IMR-90 (cell line): ENCODE measurements around the gene TBXT. TPM values are rescaled to one million over a fixed set of nuclear protein-coding genes. Genes with fewer than 3 reads are reported as not detected.

Source experiments
- ATAC-seq: fragments of 200-7000 bp; cut with Tn5 transposase; 2 replicates; pipeline ENCODE4 v1.9.1; 2020; ENCODE audit warnings: low read depth, mild to moderate bottlenecking, moderate library complexity
- BruUV-seq: library from RNA; stranded (reverse); fragments of 400-500 nt; replicated peaks from 2 replicates; lab custom pipeline; 2021; lab: Mats Ljungman, UMichigan
- CTCF ChIA-PET: fragments of 300-600 bp; formaldehyde crosslinking; extraction: SDS; loops from one replicate; lab custom pipeline; 2021; ENCODE audit warnings: antibody characterized with exemption; lab: Yijun Ruan, JAX
- POLR2A ChIA-PET: fragments of 300-600 bp; sonication (Branson Sonifier 250); formaldehyde crosslinking; loops from one replicate; lab custom pipeline; 2022; ENCODE audit warnings: antibody characterized with exemption; ENCODE audit not compliant: unreplicated experiment; lab: Charles Lee
- DNase-seq: peaks from one replicate; pipeline ENCODE4 v3.0.0; 2013
- H2AFZ ChIP-seq: replicated peaks from 2 replicates; pipeline ENCODE3; 2013; ENCODE audit warnings: low read length, mild to moderate bottlenecking; ENCODE audit not compliant: poor library complexity
- H2AK5ac ChIP-seq: 2 replicates; pipeline ENCODE4 v1.6.1; 2013; ENCODE audit warnings: low read depth, low read length, inconsistent platforms
- H2AK9ac ChIP-seq: replicated peaks from 2 replicates; pipeline ENCODE3; 2013; ENCODE audit warnings: mild to moderate bottlenecking, low read depth, low read length, moderate library complexity; ENCODE audit not compliant: poor library complexity
- H2BK120ac ChIP-seq: 2 replicates; pipeline ENCODE4 v1.6.1; 2013; ENCODE audit warnings: low read depth, low read length, inconsistent platforms
- H2BK15ac ChIP-seq: 3 replicates; pipeline ENCODE4 v1.6.1; 2013; ENCODE audit warnings: low read depth, low read length, inconsistent platforms
- H2BK20ac ChIP-seq: 2 replicates; pipeline ENCODE4 v1.6.1; 2013; ENCODE audit warnings: low read depth, mild to moderate bottlenecking, inconsistent platforms, low read length, moderate library complexity
- H2BK5ac ChIP-seq: 2 replicates; pipeline ENCODE4 v1.6.1; 2013; ENCODE audit warnings: mild to moderate bottlenecking, low read depth, low read length, inconsistent platforms; ENCODE audit not compliant: poor library complexity, severe bottlenecking
- H3K14ac ChIP-seq: replicated peaks from 2 replicates; pipeline ENCODE4 v1.6.1; 2013; ENCODE audit warnings: low read depth, low read length, inconsistent platforms
- H3K18ac ChIP-seq: 2 replicates; pipeline ENCODE4 v1.6.1; 2013; ENCODE audit warnings: low read depth, low read length, control low read depth
- H3K23ac ChIP-seq: 2 replicates; pipeline ENCODE4 v1.6.1; 2013; ENCODE audit warnings: low read depth, low read length, inconsistent platforms
- H3K27ac ChIP-seq: 2 replicates; pipeline ENCODE4 v1.5.1; 2013; ENCODE audit warnings: mild to moderate bottlenecking, control low read depth, low read length; ENCODE audit not compliant: insufficient read depth
- H3K27me3 ChIP-seq: 2 replicates; pipeline ENCODE4 v1.6.1; 2013; ENCODE audit warnings: low read length; ENCODE audit not compliant: control insufficient read depth, insufficient read depth
- H3K36me3 ChIP-seq: 2 replicates; pipeline ENCODE4 v1.6.1; 2013; ENCODE audit warnings: low read length, mixed read lengths; ENCODE audit not compliant: control insufficient read depth, insufficient read depth
- H3K4ac ChIP-seq: 2 replicates; pipeline ENCODE4 v1.6.1; 2013; ENCODE audit warnings: low read depth, low read length, inconsistent platforms
- H3K4me1 ChIP-seq: 2 replicates; pipeline ENCODE4 v1.6.1; 2013; ENCODE audit warnings: low read length, mixed read lengths; ENCODE audit not compliant: control insufficient read depth, insufficient read depth
- H3K4me2 ChIP-seq: 2 replicates; pipeline ENCODE4 v1.6.1; 2013; ENCODE audit warnings: low read depth, mild to moderate bottlenecking, control low read depth, low read length, moderate library complexity
- H3K4me3 ChIP-seq: 2 replicates; pipeline ENCODE4 v1.5.1; 2013; ENCODE audit warnings: low read depth, mild to moderate bottlenecking, control low read depth, low read length, moderate library complexity; ENCODE audit not compliant: insufficient read depth
- H3K56ac ChIP-seq: 2 replicates; pipeline ENCODE4 v1.6.1; 2013; ENCODE audit warnings: low read length, inconsistent platforms; ENCODE audit not compliant: insufficient read depth; ENCODE audit errors: extremely low read depth
- H3K79me1 ChIP-seq, 2 experiments: 2 replicates each; pipeline ENCODE4 v1.6.1; 2013; ENCODE audit warnings: low read length in 2 of 2, inconsistent platforms in 1 of 2, low read depth in 1 of 2
- H3K9ac ChIP-seq: 2 replicates; pipeline ENCODE4 v1.6.1; 2013; ENCODE audit warnings: low read depth, low read length, control low read depth
- H3K9me1 ChIP-seq: 2 replicates; pipeline ENCODE4 v1.6.1; 2013; ENCODE audit warnings: low read length, inconsistent platforms; ENCODE audit not compliant: insufficient read depth
- H3K9me3 ChIP-seq: 2 replicates; pipeline ENCODE4 v1.6.1; 2013; ENCODE audit warnings: low read length; ENCODE audit not compliant: control insufficient read depth, insufficient read depth
- H4K20me1 ChIP-seq: 2 replicates; pipeline ENCODE4 v1.6.1; 2013; ENCODE audit warnings: low read length, inconsistent platforms; ENCODE audit not compliant: insufficient read depth
- H4K5ac ChIP-seq: 2 replicates; pipeline ENCODE4 v1.6.1; 2013; ENCODE audit warnings: mild to moderate bottlenecking, low read depth, low read length, control low read depth
- H4K8ac ChIP-seq, 2 experiments: 2 replicates each; pipeline ENCODE4 v1.6.1; 2013; ENCODE audit warnings: low read depth in 2 of 2, low read length in 2 of 2, control low read depth in 1 of 2, inconsistent platforms in 1 of 2
- H4K91ac ChIP-seq: 2 replicates; pipeline ENCODE4 v1.6.1; 2013; ENCODE audit warnings: low read depth, low read length, inconsistent platforms; ENCODE audit not compliant: insufficient read depth
- BHLHE40 ChIP-seq: fragments of 150-350 bp; IDR thresholded peaks from 2 replicates; pipeline ENCODE4 v1.6.1; 2016; ENCODE audit warnings: mild to moderate bottlenecking, low read depth, low read length
- CEBPB ChIP-seq: IDR thresholded peaks from 2 replicates; pipeline ENCODE4 v1.6.1; 2012; ENCODE audit warnings: low read depth, low read length, improper control_type of control experiment
- CHD1 ChIP-seq: IDR thresholded peaks from 2 replicates; pipeline ENCODE4 v1.6.1; 2012; ENCODE audit warnings: low read depth, low read length, improper control_type of control experiment
- CTCF ChIP-seq: conservative IDR thresholded peaks from 2 replicates; pipeline ENCODE4 v1.5.1; 2012; ENCODE audit warnings: mild to moderate bottlenecking, low read depth, low read length, improper control_type of control experiment
- ELK1 ChIP-seq: fragments of 150-350 bp; IDR thresholded peaks from 2 replicates; pipeline ENCODE4 v1.6.1; 2016; ENCODE audit warnings: low read depth, mild to moderate bottlenecking, low read length, moderate library complexity, borderline replicate concordance
- FOS ChIP-seq: fragments of 150-350 bp; IDR thresholded peaks from 2 replicates; pipeline ENCODE4 v1.6.1; 2016; ENCODE audit warnings: low read depth, low read length
- MAFK ChIP-seq: IDR thresholded peaks from 2 replicates; pipeline ENCODE4 v1.6.1; 2012; ENCODE audit warnings: low read depth, low read length, improper control_type of control experiment
- MAZ ChIP-seq: IDR thresholded peaks from 2 replicates; pipeline ENCODE4 v1.6.1; 2012; ENCODE audit warnings: low read depth, mild to moderate bottlenecking, low read length, improper control_type of control experiment, moderate library complexity, borderline replicate concordance
- MXI1 ChIP-seq: IDR thresholded peaks from 2 replicates; pipeline ENCODE4 v1.6.1; 2012; ENCODE audit warnings: low read depth, mild to moderate bottlenecking, low read length, moderate library complexity, borderline replicate concordance
- NFE2L2 ChIP-seq: fragments of 150-350 bp; IDR thresholded peaks from 2 replicates; pipeline ENCODE4 v1.6.1; 2016; ENCODE audit warnings: low read depth, mild to moderate bottlenecking, low read length
- POLR2A ChIP-seq: IDR thresholded peaks from 2 replicates; pipeline ENCODE4 v1.6.1; 2012; ENCODE audit warnings: mild to moderate bottlenecking, low read depth, low read length
- RAD21 ChIP-seq: IDR thresholded peaks from 2 replicates; pipeline ENCODE4 v1.6.1; 2012; ENCODE audit warnings: low read length, improper control_type of control experiment
- RCOR1 ChIP-seq: IDR thresholded peaks from 2 replicates; pipeline ENCODE4 v1.6.1; 2012; ENCODE audit warnings: mild to moderate bottlenecking, low read length, improper control_type of control experiment; ENCODE audit not compliant: insufficient replicate concordance
- SMC3 ChIP-seq: fragments of 150-350 bp; IDR thresholded peaks from 2 replicates; pipeline ENCODE4 v1.6.1; 2016; ENCODE audit warnings: low read depth, mild to moderate bottlenecking, antibody characterized with exemption, low read length, moderate library complexity
- USF2 ChIP-seq: fragments of 150-350 bp; IDR thresholded peaks from 2 replicates; pipeline ENCODE4 v1.6.1; 2017; ENCODE audit warnings: mild to moderate bottlenecking, antibody characterized with exemption, low read length, low read depth
- WGBS, 2 experiments: methylation state at CpG; one replicate each; pipeline versions ENCODE4 v1.1.5 to v1.1.7; 2013; ENCODE audit warnings: missing lambda C conversion rate in 2 of 2; ENCODE audit not compliant: insufficient read length in 1 of 2; ENCODE audit errors: extremely low coverage in 2 of 2; 5-methylcytosine and 5-hydroxymethylcytosine counted together
- dilution Hi-C: fragments of 300-500 bp; cut with HindIII; formaldehyde crosslinking; loops from one replicate; pipeline ENCODE4 v1.14.3; 2018; ENCODE audit warnings: low sequenced_read_pairs; ENCODE audit not compliant: unreplicated experiment
- in situ Hi-C: fragments of 300-500 bp; cut with MboI; formaldehyde crosslinking; loops from 3 replicates; pipeline ENCODE4 v1.14.3; 2019; ENCODE audit warnings: low sequenced_read_pairs, inconsistent platforms, mixed read lengths
- intact Hi-C: fragments of 100-400 bp; cut with micrococcal nuclease; formaldehyde crosslinking; loops from 2 replicates; pipeline ENCODE4 v1.10.0; 2022
- polyA plus RNA-seq, 3 experiments: library from polyadenylated mRNA; depleted of rRNA; stranded (reverse); fragments of >200 nt; gene quantifications; 2 replicates each; pipeline ENCODE4 v1.2.3, GENCODE V29; 2012; ENCODE audit warnings: low replicate concordance in 1 of 3
- total RNA-seq: library from RNA; depleted of rRNA; stranded (reverse); fragments of >200 nt; gene quantifications from 2 replicates; pipeline ENCODE4 v1.2.3, GENCODE V29; 2012

Gene TBXT
- total and polyA plus RNA-seq, 2 of the 4 experiments (the other 2 are of a cell fraction) = not detected

GRCh38 chr6:166119116-166119911, 48.3 kb downstream of the TBXT start:
- CTCF ChIA-PET = no interaction called here
- Histone ChIP-seq H3K4me3 (no peak overlapping the region), H3K9me3 (peaks cover 2% of the 10 kb centered on the region; the same call in 1 of the 2 replicates), H2AK9ac (no peak overlapping the region), H2AFZ (no peak overlapping the region), H3K23ac (no peak overlapping the region), H3K4ac (no peak overlapping the region), H4K91ac (no peak overlapping the region), H4K20me1 (no peaks in the 10 kb centered on the region), H3K27ac (no peak overlapping the region), H3K9ac (no peak overlapping the region), H4K8ac (no peak overlapping the region), H2BK20ac (no peak overlapping the region), H4K5ac (no peak overlapping the region), H3K14ac (no peak overlapping the region), H2AK5ac (no peak overlapping the region), H3K4me1 (no peaks in the 10 kb centered on the region), H3K18ac (no peak overlapping the region), H3K56ac (no peak overlapping the region), H3K27me3 (no peaks in the 10 kb centered on the region; the same call in none of the 2 replicates), H3K79me1 (no peaks in the 10 kb centered on the region), H2BK120ac (no peak overlapping the region), H3K36me3 (no peaks in the 10 kb centered on the region), H2BK15ac (no peak overlapping the region), H3K9me1 (no peaks in the 10 kb centered on the region), H3K4me2 (peak overlapping the region; percentile 48), H2BK5ac (no peak overlapping the region)
- TF ChIP-seq MXI1 = no peak
- no peak for TF ChIP-seq RAD21
- no peak for TF ChIP-seq ELK1
- TF ChIP-seq CHD1 = no peak
- TF ChIP-seq FOS = no peak
- TF ChIP-seq BHLHE40 = no peak
- TF ChIP-seq RCOR1 = no peak
- TF ChIP-seq CTCF = no peak
- no peak for TF ChIP-seq NFE2L2
- no peak for TF ChIP-seq CEBPB
- TF ChIP-seq MAFK = no peak
- TF ChIP-seq USF2 = no peak
- TF ChIP-seq MAZ = no peak
- TF ChIP-seq POLR2A = no peak
- no peak for TF ChIP-seq SMC3
- POLR2A ChIA-PET = no interaction called here
- WGBS, 2 experiments = no CpG with 5 or more reads among the region's 4 CpGs
- BruUV-seq = no TSS peak
- dilution Hi-C loops = no loop called here
- DNase-seq (no peak), ATAC-seq (peak; percentile 37; the same call in 1 of the 2 replicates)
- in situ Hi-C loops = loop anchor here (25.0 kb wide), 1 partner anchor 682 kb away; no protein-coding TSS in a partner anchor
- intact Hi-C loops = no loop called here
